Keratinocyte (primary cell): Measurements from ENCODE around the gene MSRB1. TPM values are rescaled to one million over a fixed set of nuclear protein-coding genes. Genes with fewer than 3 reads are reported as not detected.

Experiments
- DNase-seq: peaks from one replicate; pipeline ENCODE4 v3.0.0-alpha.2; 2011; ENCODE audit warnings: low read depth, missing footprints, low spot score
- FAIRE-seq: peaks from 2 replicates; lab custom pipeline; 2011; peaks lifted over from hg19 to GRCh38; lab: Jason Lieb, UNC
- H2AFZ ChIP-seq: 2 replicates; pipeline ENCODE4 v1.6.0; 2012; ENCODE audit warnings: low read length, control low read depth, inconsistent platforms; ENCODE audit not compliant: control insufficient read depth
- H3K27ac ChIP-seq: 2 replicates; pipeline ENCODE4 v1.5.1; 2011; ENCODE audit warnings: low read length; ENCODE audit not compliant: control insufficient read depth, insufficient read depth
- H3K27me3 ChIP-seq: 3 replicates; pipeline ENCODE4 v1.6.0; 2011; ENCODE audit warnings: low read length; ENCODE audit not compliant: control insufficient read depth, insufficient read depth; ENCODE audit errors: extremely low read depth
- H3K36me3 ChIP-seq, 2 experiments: 2 replicates in 1 of 2; 3 replicates in 1 of 2; pipeline ENCODE4 v1.5.1; 2011; ENCODE audit warnings: low read length in 2 of 2, mild to moderate bottlenecking in 1 of 2; ENCODE audit not compliant: control insufficient read depth in 2 of 2, insufficient read depth in 2 of 2; ENCODE audit errors: extremely low read depth in 1 of 2
- H3K4me1 ChIP-seq: 3 replicates; pipeline ENCODE4 v1.5.1; 2011; ENCODE audit warnings: low read length; ENCODE audit not compliant: control insufficient read depth, insufficient read depth; ENCODE audit errors: extremely low read depth
- H3K4me2 ChIP-seq: 3 replicates; pipeline ENCODE4 v1.6.0; 2011; ENCODE audit warnings: low read depth, low read length; ENCODE audit not compliant: control insufficient read depth, insufficient read depth; ENCODE audit errors: extremely low read depth
- H3K4me3 ChIP-seq, 3 experiments: fragments of 200-600 bp in 1 of 3; sonication (generic) in 1 of 3; 2 replicates in 2 of 3; 3 replicates in 1 of 3; pipeline ENCODE4 v1.5.1; 2011 to 2016; ENCODE audit warnings: low read length in 3 of 3, mild to moderate bottlenecking in 3 of 3, control low read depth in 2 of 3, inconsistent platforms in 1 of 3, low read depth in 1 of 3, mixed read lengths in 1 of 3, mixed run types in 1 of 3, moderate library complexity in 1 of 3; ENCODE audit not compliant: control insufficient read depth in 2 of 3, insufficient read depth in 2 of 3; ENCODE audit errors: extremely low read depth in 1 of 3
- H3K79me2 ChIP-seq: 2 replicates; pipeline ENCODE4 v1.6.0; 2012; ENCODE audit warnings: low read length; ENCODE audit not compliant: control insufficient read depth, insufficient read depth
- H3K9ac ChIP-seq: 3 replicates; pipeline ENCODE4 v1.6.0; 2011; ENCODE audit warnings: low read length; ENCODE audit not compliant: control insufficient read depth, insufficient read depth; ENCODE audit errors: extremely low read depth
- H3K9me1 ChIP-seq: 3 replicates; pipeline ENCODE4 v1.6.0; 2011; ENCODE audit warnings: low read length; ENCODE audit not compliant: control insufficient read depth, insufficient read depth; ENCODE audit errors: extremely low read depth
- H3K9me3 ChIP-seq: 2 replicates; pipeline ENCODE4 v1.5.1; 2012; ENCODE audit warnings: low read depth, low read length; ENCODE audit not compliant: control insufficient read depth
- H4K20me1 ChIP-seq: 3 replicates; pipeline ENCODE4 v1.6.0; 2011; ENCODE audit warnings: low read length; ENCODE audit not compliant: control insufficient read depth, insufficient read depth; ENCODE audit errors: extremely low read depth
- EZH2 ChIP-seq: IDR thresholded peaks from one replicate; pipeline ENCODE4 v1.6.1; 2012; ENCODE audit warnings: inconsistent platforms, mild to moderate bottlenecking, low read length, moderate library complexity
- dilution Hi-C: fragments of 300-500 bp; cut with MboI; formaldehyde crosslinking; loops from one replicate; pipeline ENCODE4 v1.7.0; 2020; ENCODE audit warnings: low sequenced_read_pairs; ENCODE audit not compliant: extremely low pct_ligation_motif_present
- polyA plus RNA-seq, 5 experiments: library from polyadenylated mRNA; depleted of rRNA in 3 of 5; stranded (reverse) in 3 of 5; stranded (forward) in 1 of 5; unstranded in 1 of 5; fragments of >200 nt; gene quantifications; 1 replicate in 1 of 5; 2 replicates in 3 of 5; 3 replicates in 1 of 5; pipeline versions ENCODE4 v1.2.1 to v1.2.3, GENCODE V29; 2011 to 2012; ENCODE audit warnings: missing spikeins in 2 of 5, low read depth in 1 of 5, low replicate concordance in 1 of 5
- TF ChIP-seq, protein P1 (sequence below), 3 experiments: IDR thresholded peaks in 1 of 3; conservative IDR thresholded peaks in 1 of 3; optimal IDR thresholded peaks in 1 of 3; 2 replicates in 2 of 3; 3 replicates in 1 of 3; pipeline versions ENCODE3 to v1.5.1; 2011; ENCODE audit warnings: low read length in 3 of 3, mild to moderate bottlenecking in 3 of 3, moderate library complexity in 2 of 3, control low read depth in 1 of 3, inconsistent platforms in 1 of 3; ENCODE audit not compliant: insufficient read depth in 2 of 3; ENCODE audit errors: extremely low read depth in 1 of 3

MSRB1 gene
- polyA plus RNA-seq, 1 donor (not counting 4 experiments of a cell fraction or from before 2014, with no cell fraction given): 25.2 TPM

DNA sequence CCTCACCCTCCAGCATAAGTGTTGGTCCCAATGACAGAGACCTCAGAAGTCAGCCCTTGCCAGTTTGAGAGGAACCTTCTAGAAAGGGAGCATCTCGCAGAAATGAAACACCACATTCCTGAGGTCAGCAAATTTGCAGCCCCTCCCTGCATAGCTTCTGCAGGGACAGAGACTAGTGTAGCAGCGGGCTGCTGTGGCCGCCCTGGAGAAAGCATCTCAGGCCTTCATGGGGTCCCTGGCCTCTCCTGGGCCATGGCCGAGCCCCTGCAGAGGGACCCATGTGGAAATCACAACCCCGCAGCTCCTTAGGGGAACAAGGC, 36.2 kb downstream of the MSRB1 start:
- no peak overlapping the region for H3K27ac ChIP-seq
- FAIRE-seq (no peak), DNase-seq (no peak)
- dilution Hi-C loops: no loop called here
- no peaks in the 10 kb centered on the region for H3K9me3 ChIP-seq
- H2AFZ ChIP-seq: no peak overlapping the region
- TF ChIP-seq, protein P1, sequence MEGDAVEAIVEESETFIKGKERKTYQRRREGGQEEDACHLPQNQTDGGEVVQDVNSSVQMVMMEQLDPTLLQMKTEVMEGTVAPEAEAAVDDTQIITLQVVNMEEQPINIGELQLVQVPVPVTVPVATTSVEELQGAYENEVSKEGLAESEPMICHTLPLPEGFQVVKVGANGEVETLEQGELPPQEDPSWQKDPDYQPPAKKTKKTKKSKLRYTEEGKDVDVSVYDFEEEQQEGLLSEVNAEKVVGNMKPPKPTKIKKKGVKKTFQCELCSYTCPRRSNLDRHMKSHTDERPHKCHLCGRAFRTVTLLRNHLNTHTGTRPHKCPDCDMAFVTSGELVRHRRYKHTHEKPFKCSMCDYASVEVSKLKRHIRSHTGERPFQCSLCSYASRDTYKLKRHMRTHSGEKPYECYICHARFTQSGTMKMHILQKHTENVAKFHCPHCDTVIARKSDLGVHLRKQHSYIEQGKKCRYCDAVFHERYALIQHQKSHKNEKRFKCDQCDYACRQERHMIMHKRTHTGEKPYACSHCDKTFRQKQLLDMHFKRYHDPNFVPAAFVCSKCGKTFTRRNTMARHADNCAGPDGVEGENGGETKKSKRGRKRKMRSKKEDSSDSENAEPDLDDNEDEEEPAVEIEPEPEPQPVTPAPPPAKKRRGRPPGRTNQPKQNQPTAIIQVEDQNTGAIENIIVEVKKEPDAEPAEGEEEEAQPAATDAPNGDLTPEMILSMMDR (optimal IDR thresholded peaks at IDR 0.05 in 1 of 3, IDR thresholded peaks at IDR 0.05 in 1 of 3, conservative IDR thresholded peaks at IDR 0.05 in 1 of 3; ENCODE audit: extremely low read depth in 1 of 3, insufficient read depth in 2 of 3, low read length in 3 of 3): no peak
- no peak for TF ChIP-seq EZH2
- peaks cover 4% of the 10 kb centered on the region for H3K4me1 ChIP-seq
- no peaks in the 10 kb centered on the region for H3K9me1 ChIP-seq
- H3K9ac ChIP-seq: no peak overlapping the region
- no peaks in the 10 kb centered on the region for H3K36me3 ChIP-seq
- H3K27me3 ChIP-seq: peaks cover 39% of the 10 kb centered on the region
- H3K4me3 ChIP-seq: no peak overlapping the region
- H3K4me2 ChIP-seq: no peak overlapping the region
- H3K79me2 ChIP-seq: no peaks in the 10 kb centered on the region
- H4K20me1 ChIP-seq: no peaks in the 10 kb centered on the region

DNA sequence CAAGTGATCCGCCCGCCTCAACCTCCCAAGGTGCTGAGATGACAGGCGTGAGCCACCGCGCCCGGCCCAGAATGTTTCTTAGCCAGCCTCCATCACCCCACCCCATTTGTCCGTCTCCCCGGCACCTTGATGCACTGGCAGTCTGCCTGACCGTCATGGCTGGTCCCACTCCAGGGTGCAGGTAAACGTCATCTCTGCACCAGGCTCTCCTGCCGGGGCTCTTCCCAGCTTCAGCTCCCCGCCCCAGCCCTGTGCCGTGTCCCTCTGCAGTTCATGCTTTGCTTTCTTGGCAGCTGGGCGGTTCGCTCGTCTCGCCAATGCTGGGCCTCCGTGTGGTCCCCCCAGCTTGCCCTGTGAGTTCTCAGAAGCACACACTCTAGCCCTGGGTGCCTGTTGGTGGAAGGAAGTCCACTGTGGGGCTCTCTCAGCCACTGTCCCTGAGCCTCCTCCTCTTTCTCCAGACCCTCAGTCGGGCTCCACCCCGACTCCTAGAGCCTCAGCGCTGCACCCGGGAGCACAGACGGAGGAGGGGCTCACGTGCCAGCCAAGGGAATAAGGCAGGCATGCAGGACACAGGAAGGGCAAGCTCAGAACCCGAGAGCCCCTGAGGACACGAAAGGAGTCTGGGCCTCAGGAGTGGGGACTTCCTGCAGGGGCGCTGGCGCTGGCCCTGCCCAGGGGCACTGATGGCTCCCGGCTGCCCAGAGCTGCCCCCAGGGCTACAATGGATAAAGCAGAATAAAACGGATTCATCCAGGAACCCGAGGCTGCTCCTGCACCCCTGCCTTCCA, 36.7 kb downstream of the MSRB1 start:
- no peak overlapping the region for H3K9ac ChIP-seq
- DNase-seq: no peak
- H3K9me1 ChIP-seq: no peaks in the 10 kb centered on the region
- H3K4me1 ChIP-seq: peaks cover 4% of the 10 kb centered on the region
- no peaks in the 10 kb centered on the region for H3K9me3 ChIP-seq
- H3K27me3 ChIP-seq: peaks cover 39% of the 10 kb centered on the region
- no peaks in the 10 kb centered on the region for H4K20me1 ChIP-seq
- no peak for FAIRE-seq
- no peak overlapping the region for H3K4me3 ChIP-seq
- dilution Hi-C loops: no loop called here
- no peak overlapping the region for H3K27ac ChIP-seq
- no peak overlapping the region for H2AFZ ChIP-seq
- no peaks in the 10 kb centered on the region for H3K79me2 ChIP-seq
- TF ChIP-seq, protein P1 (optimal IDR thresholded peaks at IDR 0.05 in 1 of 3, IDR thresholded peaks at IDR 0.05 in 1 of 3, conservative IDR thresholded peaks at IDR 0.05 in 1 of 3; ENCODE audit: extremely low read depth in 1 of 3, insufficient read depth in 2 of 3, low read length in 3 of 3): no peak
- TF ChIP-seq EZH2: peak; percentile 63
- H3K4me2 ChIP-seq: no peak overlapping the region
- H3K36me3 ChIP-seq: no peaks in the 10 kb centered on the region
